H54 (cell line): ENCODE measurements around the gene RPH3AL.
"Not testable (repeated sequence)": the region's sequence is repeated elsewhere in the genome, so short reads cannot be mapped to it uniquely, and the experiment has no call there.

Experiments used
- DNase-seq: peaks from one replicate; pipeline ENCODE4 v3.0.0; 2011; ENCODE audit warnings: low spot score, mixed read lengths; ENCODE audit not compliant: insufficient read length
- FAIRE-seq: peaks from 3 replicates; lab custom pipeline; 2011; peaks lifted over from hg19 to GRCh38; lab: Jason Lieb, UNC
- POLR2A ChIP-seq: IDR thresholded peaks from 2 replicates; pipeline ENCODE4 v1.6.1; 2011; ENCODE audit warnings: low read depth, mild to moderate bottlenecking, low read length

Gene RPH3AL

GRCh38 chr17:205148-205669, 147.4 kb downstream of the RPH3AL start:
- no peak for FAIRE-seq
- DNase-seq, result no peak
- no peak for TF ChIP-seq POLR2A

- TF ChIP-seq POLR2A, result no peak
- no peak for DNase-seq
- no peak for FAIRE-seq
Observed at GRCh38 chr17:204427-205147, 148.0 kb downstream of the RPH3AL start.

- DNase-seq, result no peak
- no peak for FAIRE-seq
- TF ChIP-seq POLR2A, result no peak
Observed at GRCh38 chr17:202501-202951, 150.1 kb downstream of the RPH3AL start.

GRCh38 chr17:201736-202135, 150.9 kb downstream of the RPH3AL start:
- DNase-seq, FAIRE-seq: not testable (repeated sequence)

- not testable (repeated sequence) for FAIRE-seq, DNase-seq
Observed at GRCh38 chr17:201257-201656, 151.3 kb downstream of the RPH3AL start.

- TF ChIP-seq POLR2A, result no peak
- FAIRE-seq (no peak), DNase-seq (no peak)
Observed at GRCh38 chr17:200586-200985, 152.0 kb downstream of the RPH3AL start.

- DNase-seq (no peak), FAIRE-seq (no peak)
- TF ChIP-seq POLR2A, result no peak
Observed at GRCh38 chr17:199806-200545, 152.6 kb downstream of the RPH3AL start.

- FAIRE-seq (no peak), DNase-seq (no peak)
- no peak for TF ChIP-seq POLR2A
Observed at GRCh38 chr17:199191-199604, 153.4 kb downstream of the RPH3AL start.

GRCh38 chr17:198225-198624, 154.4 kb downstream of the RPH3AL start:
- DNase-seq, FAIRE-seq: not testable (repeated sequence)

- DNase-seq (no peak), FAIRE-seq (no peak)
- no peak for TF ChIP-seq POLR2A
Observed at GRCh38 chr17:197352-197751, 155.3 kb downstream of the RPH3AL start.

- FAIRE-seq (no peak), DNase-seq (no peak)
- TF ChIP-seq POLR2A, result no peak
Observed at GRCh38 chr17:194828-195602, 157.6 kb downstream of the RPH3AL start.

GRCh38 chr17:193841-194806, 158.5 kb downstream of the RPH3AL start:
- DNase-seq, result no peak
- no peak for FAIRE-seq
- TF ChIP-seq POLR2A, result no peak

- no peak for FAIRE-seq
- no peak for TF ChIP-seq POLR2A
- no peak for DNase-seq
Observed at GRCh38 chr17:193426-193810, 159.2 kb downstream of the RPH3AL start.
